HG03097 (cell line): ENCODE data around the gene ADAM12.
"Not testable (repeated sequence)": the region's sequence is repeated elsewhere in the genome, so short reads cannot be mapped to it uniquely, and the experiment has no call there.

ENCODE experiments used
- ATAC-seq: cut with Tn5 transposase; IDR thresholded peaks from one replicate; pipeline ENCODE4 v1.9.1; 2021; ENCODE audit not compliant: unreplicated experiment, low FRiP score

ADAM12 gene

GRCh38 chr10:126196281-126196680 lies 192.0 kb downstream of the ADAM12 start:
- no peak for ATAC-seq

GRCh38 chr10:126191192-126191591 lies 197.1 kb downstream of the ADAM12 start:
- no peak for ATAC-seq

GRCh38 chr10:126188679-126189200 lies 199.5 kb downstream of the ADAM12 start:
- ATAC-seq = no peak

- no peak for ATAC-seq
These were observed 200.9 kb downstream of the ADAM12 start for GRCh38 chr10:126187399-126187798.

- no peak for ATAC-seq
These were observed 201.5 kb downstream of the ADAM12 start for GRCh38 chr10:126186766-126187165.

- no peak for ATAC-seq
These were observed 202.4 kb downstream of the ADAM12 start for GRCh38 chr10:126185676-126186447.

GRCh38 chr10:126181626-126182025 lies 206.7 kb downstream of the ADAM12 start:
- ATAC-seq = no peak

- no peak for ATAC-seq
These were observed 208.6 kb downstream of the ADAM12 start for GRCh38 chr10:126179637-126180036.

GRCh38 chr10:126177417-126178030 lies 210.8 kb downstream of the ADAM12 start:
- ATAC-seq = no peak

- no peak for ATAC-seq
These were observed 212.5 kb downstream of the ADAM12 start for GRCh38 chr10:126175641-126176262.

GRCh38 chr10:126172755-126173154 lies 215.5 kb downstream of the ADAM12 start:
- not testable (repeated sequence) for ATAC-seq

GRCh38 chr10:126171555-126171954 lies 216.7 kb downstream of the ADAM12 start:
- no peak for ATAC-seq

GRCh38 chr10:126170776-126171175 lies 217.5 kb downstream of the ADAM12 start:
- ATAC-seq = no peak

- no peak for ATAC-seq
These were observed 217.9 kb downstream of the ADAM12 start for GRCh38 chr10:126170371-126170770.

- ATAC-seq = no peak
These were observed 218.4 kb downstream of the ADAM12 start for GRCh38 chr10:126169899-126170298.

GRCh38 chr10:126166797-126167196 lies 221.5 kb downstream of the ADAM12 start:
- ATAC-seq = no peak

GRCh38 chr10:126165874-126166273 lies 222.4 kb downstream of the ADAM12 start:
- no peak for ATAC-seq

- no peak for ATAC-seq
These were observed 224.8 kb downstream of the ADAM12 start for GRCh38 chr10:126163506-126163905.

GRCh38 chr10:126161691-126162090 lies 226.6 kb downstream of the ADAM12 start:
- no peak for ATAC-seq

GRCh38 chr10:126160971-126161630 lies 227.2 kb downstream of the ADAM12 start:
- no peak for ATAC-seq

- ATAC-seq = no peak
These were observed 227.7 kb downstream of the ADAM12 start for GRCh38 chr10:126160571-126160970.
